K562 (cell line): ENCODE data around the gene OR2B2. TPM values are rescaled to one million over a fixed set of nuclear protein-coding genes. Genes with fewer than 3 reads are reported as not detected.

Experiments used
- BCOR ChIP-seq: fragments of 450-650 bp; IDR thresholded peaks from 2 replicates; pipeline ENCODE4 v1.6.1; 2016
- BRD9 ChIP-seq: fragments of 450-650 bp; IDR thresholded peaks from 2 replicates; pipeline ENCODE4 v1.6.1; 2018; ENCODE audit warnings: low read depth; ENCODE audit not compliant: partially characterized antibody
- CREBBP ChIP-seq: IDR thresholded peaks from one replicate; pipeline ENCODE4 v1.6.1; 2012; ENCODE audit warnings: low read depth, mild to moderate bottlenecking, control low read depth, inconsistent platforms, low read length
- ERF ChIP-seq: fragments of 450-650 bp; formaldehyde crosslinking; IDR thresholded peaks from 2 replicates; pipeline ENCODE4 v1.4.0; 2020; ENCODE audit warnings: mild to moderate bottlenecking, mixed read lengths
- FOXA3 ChIP-seq, 2 experiments: fragments of 450-650 bp in 1 of 2; sonication (generic) in 1 of 2; formaldehyde crosslinking; IDR thresholded peaks in 1 of 2; conservative IDR thresholded peaks in 1 of 2; 2 replicates each; pipeline versions ENCODE4 v1.4.0 to v1.8.0; 2020 to 2022; ENCODE audit warnings: mild to moderate bottlenecking in 2 of 2, missing genetic modification reagents in 1 of 2
- MAX ChIP-seq: sonication (generic); formaldehyde crosslinking; IDR thresholded peaks from 2 replicates; pipeline ENCODE4 v1.9.0; 2022; ENCODE audit warnings: mild to moderate bottlenecking, missing genetic modification reagents
- MCM2 ChIP-seq: fragments of 450-650 bp; IDR thresholded peaks from 2 replicates; pipeline ENCODE4 v1.6.1; 2017; ENCODE audit warnings: low read depth, mild to moderate bottlenecking
- NFE2 ChIP-seq: IDR thresholded peaks from 2 replicates; pipeline ENCODE4 v1.6.1; 2014; ENCODE audit warnings: antibody characterized with exemption, low read depth
- NR2C2 ChIP-seq, 2 experiments: fragments of 200-800 bp in 1 of 2; sonication (Bioruptor generic) in 1 of 2; sonication (generic) in 1 of 2; formaldehyde crosslinking in 1 of 2; IDR thresholded peaks; 2 replicates each; pipeline versions ENCODE4 v1.6.1 to v1.8.0; 2016 to 2022; ENCODE audit warnings: mild to moderate bottlenecking in 1 of 2, missing compliant biosample characterization in 1 of 2, missing genetic modification characterization in 1 of 2, missing genetic modification reagents in 1 of 2
- NRF1 ChIP-seq, 2 experiments: fragments of 450-650 bp; IDR thresholded peaks in 1 of 2; conservative IDR thresholded peaks in 1 of 2; 2 replicates each; pipeline ENCODE4 v1.6.1; 2014; ENCODE audit warnings: mild to moderate bottlenecking in 2 of 2
- PCBP1 ChIP-seq: fragments of 200-400 bp; formaldehyde crosslinking; IDR thresholded peaks from 2 replicates; pipeline ENCODE4 v1.6.1; 2018; ENCODE audit warnings: mild to moderate bottlenecking, low read depth, low read length; ENCODE audit not compliant: poor library complexity, severe bottlenecking
- PRPF4 ChIP-seq: fragments of 200-400 bp; formaldehyde crosslinking; IDR thresholded peaks from one replicate; pipeline ENCODE4 v1.6.1; 2017; ENCODE audit warnings: low read length, low read depth, mild to moderate bottlenecking; ENCODE audit not compliant: insufficient read depth, poor library complexity, severe bottlenecking
- SAFB2 ChIP-seq: fragments of 200-400 bp; formaldehyde crosslinking; IDR thresholded peaks from 2 replicates; pipeline ENCODE4 v1.6.1; 2018; ENCODE audit warnings: borderline replicate concordance, low read length, low read depth, moderate library complexity; ENCODE audit not compliant: severe bottlenecking
- SIN3A ChIP-seq, 2 experiments: fragments of 150-350 bp in 1 of 2; IDR thresholded peaks; 2 replicates each; pipeline ENCODE4 v1.6.1; 2011 to 2016; ENCODE audit warnings: borderline replicate concordance in 2 of 2, low read depth in 2 of 2, low read length in 2 of 2, mild to moderate bottlenecking in 2 of 2, moderate library complexity in 2 of 2; ENCODE audit not compliant: control insufficient read depth in 1 of 2
- TFE3 ChIP-seq: fragments of 450-650 bp; formaldehyde crosslinking; IDR thresholded peaks from 2 replicates; pipeline ENCODE4 v1.4.0; 2020; ENCODE audit warnings: mild to moderate bottlenecking, mixed read lengths
- ZBTB1 ChIP-seq: sonication (generic); formaldehyde crosslinking; IDR thresholded peaks from 2 replicates; pipeline ENCODE4 v1.8.1; 2023; ENCODE audit warnings: missing genetic modification reagents, low read depth, mild to moderate bottlenecking, borderline replicate concordance
- ZBTB8A ChIP-seq: fragments of 450-650 bp; IDR thresholded peaks from 2 replicates; pipeline ENCODE4 v1.6.1; 2018; ENCODE audit warnings: mild to moderate bottlenecking, moderate library complexity; ENCODE audit not compliant: partially characterized antibody
- ZKSCAN1 ChIP-seq: fragments of 150-350 bp; IDR thresholded peaks from 2 replicates; pipeline ENCODE4 v1.6.1; 2016; ENCODE audit warnings: low read depth, low read length
- ZNF175 ChIP-seq: fragments of 200-800 bp; sonication (Bioruptor generic); IDR thresholded peaks from 2 replicates; pipeline ENCODE4 v1.6.1; 2016; ENCODE audit warnings: low read depth, mild to moderate bottlenecking, missing genetic modification characterization, missing compliant biosample characterization
- ZNF354B ChIP-seq: fragments of 250-450 bp; sonication (Bioruptor Pico); IDR thresholded peaks from 2 replicates; pipeline ENCODE4 v1.4.0; 2020
- ZNF41 ChIP-seq: fragments of 250-450 bp; sonication (Bioruptor Pico); conservative IDR thresholded peaks from 2 replicates; pipeline ENCODE4 v1.4.0; 2020; ENCODE audit warnings: mild to moderate bottlenecking
- ZNF780A ChIP-seq: fragments of 250-450 bp; sonication (Bioruptor Pico); IDR thresholded peaks from 2 replicates; pipeline ENCODE4 v1.5.0; 2021; ENCODE audit warnings: mild to moderate bottlenecking
- polyA plus RNA-seq, 8 experiments: library from polyadenylated mRNA; depleted of rRNA in 4 of 8; stranded (reverse) in 5 of 8; unstranded in 3 of 8; fragments of >200 nt; fragmentation: Nextera tagmentation in 2 of 8; fragmentation: Illumina TruSeq in 1 of 8; extraction: Ambion mirVana in 2 of 8; extraction: Trizol in 1 of 8; gene quantifications; 2 replicates each; pipeline versions ENCODE4 v1.2.1 to v1.2.3, GENCODE V29; 2011 to 2014; ENCODE audit warnings: inconsistent platforms in 1 of 8, missing spikeins in 1 of 8
- total RNA-seq, 7 experiments: library from RNA; depleted of rRNA in 6 of 7; stranded (reverse); fragments of >200 nt in 6 of 7; fragmentation: Illumina TruSeq in 2 of 7; extraction: Trizol in 2 of 7; gene quantifications; 2 replicates each; pipeline versions ENCODE4 v1.2.1 to v1.2.3, GENCODE V29; 2011 to 2021; ENCODE audit warnings: low replicate concordance in 1 of 7

Gene OR2B2
- total and polyA plus RNA-seq, 9 of the 15 experiments (the other 6 are each of a cell fraction or from before 2014, with no cell fraction given) = 0.24 TPM; not detected in 8

DNA sequence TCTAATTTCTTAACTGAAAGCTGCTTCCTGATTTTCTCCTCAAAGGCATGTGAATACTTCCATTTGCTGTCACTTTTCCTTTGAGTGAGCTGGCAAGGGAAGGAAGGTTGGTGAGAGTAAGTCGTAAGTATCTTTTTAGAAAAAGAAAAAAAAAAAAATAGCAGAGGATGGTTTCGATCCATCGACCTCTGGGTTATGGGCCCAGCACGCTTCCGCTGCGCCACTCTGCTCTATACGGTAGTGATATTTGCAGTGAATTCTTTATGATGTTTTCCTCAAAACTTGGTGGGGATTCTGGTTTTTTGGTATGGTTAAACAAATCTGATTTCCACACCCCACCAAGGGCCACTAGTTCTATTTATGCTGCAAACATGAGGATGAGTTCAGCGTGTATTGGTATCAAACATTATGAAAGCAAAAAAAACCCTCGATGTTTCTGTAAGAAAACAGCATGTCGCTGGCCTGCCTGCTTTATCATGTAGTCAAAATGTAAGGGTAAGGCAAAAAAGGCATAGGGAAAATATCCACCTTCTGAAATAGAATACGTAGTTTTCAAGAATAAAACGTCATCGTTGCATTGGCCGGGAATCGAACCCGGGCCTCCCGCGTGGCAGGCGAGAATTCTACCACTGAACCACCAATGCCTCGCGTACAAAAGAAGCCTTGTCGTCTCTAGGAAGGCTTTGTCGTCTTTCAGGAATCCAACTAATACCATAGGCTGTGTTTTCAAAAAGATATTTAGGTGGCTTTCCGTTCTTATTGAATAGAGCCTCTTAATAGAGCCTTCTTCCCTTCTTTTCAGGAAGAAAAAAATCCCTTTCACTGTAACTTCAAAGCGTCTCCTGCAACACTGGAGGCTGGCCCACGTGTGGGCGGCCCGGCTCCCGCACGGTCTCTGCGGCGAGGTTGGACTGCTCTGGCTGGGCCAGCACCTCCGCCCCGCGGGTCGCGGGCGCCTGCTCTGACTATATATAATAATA lies 9.6 kb downstream of the OR2B2 start (continued):
- TF ChIP-seq ZNF41 (CRISPR knock-in tag) (peak; percentile 84), MCM2 (no peak), SAFB2 (no peak), ZNF780A (CRISPR knock-in tag) (peak; percentile 85), MAX (CRISPR knock-in tag) (peak; percentile 75), NR2C2 (CRISPR knock-in tag; IDR thresholded peaks at IDR 0.05) (no peak), NR2C2 (tag; IDR thresholded peaks at IDR 0.05) (0 out of 2 replicates have a peak, but pooled peaks have one; percentile 18), SIN3A (IDR thresholded peaks at IDR 0.05; ENCODE audit: borderline replicate concordance in 2 of 2, control insufficient read depth in 1 of 2, low read depth in 2 of 2, low read length in 2 of 2) (peak; percentile 6 to 73; a peak in 1 of 4 replicates), ZNF175 (CRISPR knock-in tag) (peak; percentile 87), ZBTB1 (CRISPR knock-in tag) (no peak), CREBBP (no peak), PRPF4 (peak; percentile 29), ZNF354B (CRISPR knock-in tag) (no peak; the same call in 1 of the 2 replicates), ERF (peak; percentile 94), BCOR (peak; percentile 34; the same call in 1 of the 2 replicates), NFE2 (no peak), FOXA3 (CRISPR knock-in tag; conservative IDR thresholded peaks at IDR 0.05 in 1 of 2, IDR thresholded peaks at IDR 0.05 in 1 of 2) (no peak), ZKSCAN1 (no peak; the same call in 1 of the 2 replicates), PCBP1 (no peak), BRD9 (peak; percentile 97), TFE3 (CRISPR knock-in tag) (peak; percentile 13; the same call in 1 of the 2 replicates), ZBTB8A (peak; percentile 90), NRF1 (conservative IDR thresholded peaks at IDR 0.05 in 1 of 2, IDR thresholded peaks at IDR 0.05 in 1 of 2) (peak; percentile 21 to 32; a peak in 2 of 4 replicates)
